ENCODE data around the gene HMHB1.
"Not testable (repeated sequence)": the region's sequence is repeated elsewhere in the genome, so short reads cannot be mapped to it uniquely, and the experiment has no call there.

Gene HMHB1

GRCh38 chr5:143801252-143801939 is 10.6 kb upstream of the HMHB1 start:
- DNase-seq (ENCODE audit: low read depth in 2 of 2) = no peak

- no peak for DNase-seq (ENCODE audit: low read depth in 2 of 2)
Measured at GRCh38 chr5:143805861-143806260, 6.1 kb upstream of the HMHB1 start.

- DNase-seq (ENCODE audit: low read depth in 2 of 2) = no peak
Measured at GRCh38 chr5:143806579-143806978, 5.4 kb upstream of the HMHB1 start.

GRCh38 chr5:143807401-143807800 is 4.6 kb upstream of the HMHB1 start:
- no peak for DNase-seq (ENCODE audit: low read depth in 2 of 2)

- DNase-seq (ENCODE audit: low read depth in 2 of 2) = not testable (repeated sequence)
Measured at GRCh38 chr5:143816370-143816769, 4.4 kb downstream of the HMHB1 start.

- no peak for DNase-seq (ENCODE audit: low read depth in 2 of 2)
Measured at GRCh38 chr5:143819716-143820115, 7.8 kb downstream of the HMHB1 start.

GRCh38 chr5:143820451-143820850 is 8.5 kb downstream of the HMHB1 start:
- DNase-seq (ENCODE audit: low read depth in 2 of 2) = no peak

- peak; percentile 77 to 81 for DNase-seq (ENCODE audit: low read depth in 2 of 2)
Measured at GRCh38 chr5:143824851-143825720, 13.1 kb downstream of the HMHB1 start.

GRCh38 chr5:143826951-143827444 is 15.0 kb downstream of the HMHB1 start:
- no peak for DNase-seq (ENCODE audit: low read depth in 2 of 2)

- DNase-seq (ENCODE audit: low read depth in 2 of 2) = no peak
Measured at GRCh38 chr5:143828710-143829109, 16.7 kb downstream of the HMHB1 start.

- no peak for DNase-seq (ENCODE audit: low read depth in 2 of 2)
Measured at GRCh38 chr5:143833177-143833576, 21.2 kb downstream of the HMHB1 start.

GRCh38 chr5:143835251-143835650 is 23.3 kb downstream of the HMHB1 start:
- no peak for DNase-seq (ENCODE audit: low read depth in 2 of 2)

- DNase-seq (ENCODE audit: low read depth in 2 of 2) = no peak
Measured at GRCh38 chr5:143836161-143836725, 24.3 kb downstream of the HMHB1 start.

GRCh38 chr5:143837306-143837848 is 25.4 kb downstream of the HMHB1 start:
- DNase-seq (ENCODE audit: low read depth in 2 of 2) = no peak

- no peak for DNase-seq (ENCODE audit: low read depth in 2 of 2)
Measured at GRCh38 chr5:143841446-143841845, 29.5 kb downstream of the HMHB1 start.

- DNase-seq (ENCODE audit: low read depth in 2 of 2) = no peak
Measured at GRCh38 chr5:143842920-143843319, 31.0 kb downstream of the HMHB1 start.

GRCh38 chr5:143843461-143843860 is 31.5 kb downstream of the HMHB1 start:
- no peak for DNase-seq (ENCODE audit: low read depth in 2 of 2)

GRCh38 chr5:143850050-143850683 is 38.2 kb downstream of the HMHB1 start:
- DNase-seq (ENCODE audit: low read depth in 2 of 2) = no peak

GRCh38 chr5:143851383-143851782 is 39.4 kb downstream of the HMHB1 start:
- no peak for DNase-seq (ENCODE audit: low read depth in 2 of 2)

GRCh38 chr5:143860211-143860610 is 48.2 kb downstream of the HMHB1 start:
- no peak for DNase-seq (ENCODE audit: low read depth in 2 of 2)

- no peak for DNase-seq (ENCODE audit: low read depth in 2 of 2)
Measured at GRCh38 chr5:143862271-143862670, 50.3 kb downstream of the HMHB1 start.
